GM12878 (cell line): Measurements from ENCODE around the gene YTHDF2. TPM values are rescaled to one million over a fixed set of nuclear protein-coding genes. Genes with fewer than 3 reads are reported as not detected.

Experiments used
- BHLHE40 ChIP-seq, 2 experiments: fragments of 450-650 bp in 1 of 2; IDR thresholded peaks; 2 replicates each; pipeline ENCODE4 v1.6.1; 2011 to 2017; ENCODE audit warnings: low read depth in 2 of 2, borderline replicate concordance in 1 of 2, improper control_type of control experiment in 1 of 2, low read length in 1 of 2, mild to moderate bottlenecking in 1 of 2
- BRCA1 ChIP-seq: IDR thresholded peaks from 2 replicates; pipeline ENCODE4 v1.6.1; 2011; ENCODE audit warnings: low read depth, low read length, improper control_type of control experiment
- EGR1 ChIP-seq, 2 experiments: IDR thresholded peaks; 1 replicate in 1 of 2; 2 replicates in 1 of 2; pipeline ENCODE4 v1.6.1; 2011 to 2012; ENCODE audit warnings: low read depth in 2 of 2, low read length in 2 of 2, borderline replicate concordance in 1 of 2, mild to moderate bottlenecking in 1 of 2, moderate library complexity in 1 of 2
- MYC ChIP-seq: IDR thresholded peaks from 2 replicates; pipeline ENCODE4 v1.6.1; 2011; ENCODE audit warnings: mild to moderate bottlenecking, low read length, moderate library complexity, inconsistent platforms; ENCODE audit not compliant: insufficient read depth, insufficient replicate concordance, insufficient read length, severe bottlenecking
- NR2C2 ChIP-seq: IDR thresholded peaks from 2 replicates; pipeline ENCODE4 v1.6.1; 2011; ENCODE audit warnings: borderline replicate concordance, low read depth; ENCODE audit not compliant: control insufficient read depth, insufficient read length
- ZZZ3 ChIP-seq: IDR thresholded peaks from 2 replicates; pipeline ENCODE4 v1.6.1; 2011; ENCODE audit warnings: low read depth; ENCODE audit not compliant: control insufficient read depth, insufficient read length
- polyA plus RNA-seq, 11 experiments: library from polyadenylated mRNA; depleted of rRNA in 4 of 11; unstranded in 6 of 11; stranded (reverse) in 5 of 11; fragments of >200 nt; fragmentation: Nextera tagmentation in 4 of 11; fragmentation: Illumina TruSeq in 1 of 11; extraction: Ambion mirVana in 4 of 11; extraction: Trizol in 1 of 11; gene quantifications; 1 replicate in 1 of 11; 2 replicates in 10 of 11; pipeline versions ENCODE4 v1.2.1 to v1.2.3, GENCODE V29; 2011 to 2016; ENCODE audit warnings: inconsistent platforms in 2 of 11, missing spikeins in 2 of 11, low read depth in 1 of 11
- total RNA-seq, 4 experiments: library from RNA; depleted of rRNA in 3 of 4; stranded (reverse); fragments of >200 nt in 3 of 4; fragmentation: Illumina TruSeq in 1 of 4; extraction: Trizol in 1 of 4; gene quantifications; 2 replicates each; pipeline versions ENCODE4 v1.2.1 to v1.2.3, GENCODE V29; 2013 to 2021
- TF ChIP-seq, protein P1 (sequence below): fragments of 450-650 bp; IDR thresholded peaks from 2 replicates; pipeline ENCODE4 v1.6.1; 2017; ENCODE audit warnings: mild to moderate bottlenecking, moderate library complexity

Gene YTHDF2
- total and polyA plus RNA-seq, 10 of the 15 experiments (the other 5 are each of a cell fraction or from before 2014, with no cell fraction given), result 42.4 to 121 (median 66.9) TPM

GRCh38 chr1:28751315-28752060 lies 14.7 kb downstream of the YTHDF2 start (continued):
- TF ChIP-seq, protein P1, sequence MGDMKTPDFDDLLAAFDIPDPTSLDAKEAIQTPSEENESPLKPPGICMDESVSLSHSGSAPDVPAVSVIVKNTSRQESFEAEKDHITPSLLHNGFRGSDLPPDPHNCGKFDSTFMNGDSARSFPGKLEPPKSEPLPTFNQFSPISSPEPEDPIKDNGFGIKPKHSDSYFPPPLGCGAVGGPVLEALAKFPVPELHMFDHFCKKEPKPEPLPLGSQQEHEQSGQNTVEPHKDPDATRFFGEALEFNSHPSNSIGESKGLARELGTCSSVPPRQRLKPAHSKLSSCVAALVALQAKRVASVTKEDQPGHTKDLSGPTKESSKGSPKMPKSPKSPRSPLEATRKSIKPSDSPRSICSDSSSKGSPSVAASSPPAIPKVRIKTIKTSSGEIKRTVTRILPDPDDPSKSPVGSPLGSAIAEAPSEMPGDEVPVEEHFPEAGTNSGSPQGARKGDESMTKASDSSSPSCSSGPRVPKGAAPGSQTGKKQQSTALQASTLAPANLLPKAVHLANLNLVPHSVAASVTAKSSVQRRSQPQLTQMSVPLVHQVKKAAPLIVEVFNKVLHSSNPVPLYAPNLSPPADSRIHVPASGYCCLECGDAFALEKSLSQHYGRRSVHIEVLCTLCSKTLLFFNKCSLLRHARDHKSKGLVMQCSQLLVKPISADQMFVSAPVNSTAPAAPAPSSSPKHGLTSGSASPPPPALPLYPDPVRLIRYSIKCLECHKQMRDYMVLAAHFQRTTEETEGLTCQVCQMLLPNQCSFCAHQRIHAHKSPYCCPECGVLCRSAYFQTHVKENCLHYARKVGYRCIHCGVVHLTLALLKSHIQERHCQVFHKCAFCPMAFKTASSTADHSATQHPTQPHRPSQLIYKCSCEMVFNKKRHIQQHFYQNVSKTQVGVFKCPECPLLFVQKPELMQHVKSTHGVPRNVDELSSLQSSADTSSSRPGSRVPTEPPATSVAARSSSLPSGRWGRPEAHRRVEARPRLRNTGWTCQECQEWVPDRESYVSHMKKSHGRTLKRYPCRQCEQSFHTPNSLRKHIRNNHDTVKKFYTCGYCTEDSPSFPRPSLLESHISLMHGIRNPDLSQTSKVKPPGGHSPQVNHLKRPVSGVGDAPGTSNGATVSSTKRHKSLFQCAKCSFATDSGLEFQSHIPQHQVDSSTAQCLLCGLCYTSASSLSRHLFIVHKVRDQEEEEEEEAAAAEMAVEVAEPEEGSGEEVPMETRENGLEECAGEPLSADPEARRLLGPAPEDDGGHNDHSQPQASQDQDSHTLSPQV, result no peak
- no peak for TF ChIP-seq EGR1 (IDR thresholded peaks at IDR 0.05; ENCODE audit: borderline replicate concordance in 1 of 2, low read depth in 2 of 2, low read length in 2 of 2)
- TF ChIP-seq BHLHE40 (IDR thresholded peaks at IDR 0.05; ENCODE audit: borderline replicate concordance in 1 of 2, low read depth in 2 of 2, low read length in 1 of 2), result no peak
- TF ChIP-seq NR2C2, result no peak
- no peak for TF ChIP-seq BRCA1
- TF ChIP-seq MYC, result no peak
- TF ChIP-seq ZZZ3, result no peak
